GM21786 (cell line): ENCODE results near the gene KLRD1.
"Not testable (repeated sequence)": the region's sequence is repeated elsewhere in the genome, so short reads cannot be mapped to it uniquely, and the experiment has no call there.

Experiments
- ATAC-seq: cut with Tn5 transposase; IDR thresholded peaks from one replicate; pipeline ENCODE4 v1.9.1; 2021; ENCODE audit not compliant: unreplicated experiment

KLRD1 gene

GRCh38 chr12:10368206-10369171 is 60.8 kb downstream of the KLRD1 start:
- no peak for ATAC-seq

DNA sequence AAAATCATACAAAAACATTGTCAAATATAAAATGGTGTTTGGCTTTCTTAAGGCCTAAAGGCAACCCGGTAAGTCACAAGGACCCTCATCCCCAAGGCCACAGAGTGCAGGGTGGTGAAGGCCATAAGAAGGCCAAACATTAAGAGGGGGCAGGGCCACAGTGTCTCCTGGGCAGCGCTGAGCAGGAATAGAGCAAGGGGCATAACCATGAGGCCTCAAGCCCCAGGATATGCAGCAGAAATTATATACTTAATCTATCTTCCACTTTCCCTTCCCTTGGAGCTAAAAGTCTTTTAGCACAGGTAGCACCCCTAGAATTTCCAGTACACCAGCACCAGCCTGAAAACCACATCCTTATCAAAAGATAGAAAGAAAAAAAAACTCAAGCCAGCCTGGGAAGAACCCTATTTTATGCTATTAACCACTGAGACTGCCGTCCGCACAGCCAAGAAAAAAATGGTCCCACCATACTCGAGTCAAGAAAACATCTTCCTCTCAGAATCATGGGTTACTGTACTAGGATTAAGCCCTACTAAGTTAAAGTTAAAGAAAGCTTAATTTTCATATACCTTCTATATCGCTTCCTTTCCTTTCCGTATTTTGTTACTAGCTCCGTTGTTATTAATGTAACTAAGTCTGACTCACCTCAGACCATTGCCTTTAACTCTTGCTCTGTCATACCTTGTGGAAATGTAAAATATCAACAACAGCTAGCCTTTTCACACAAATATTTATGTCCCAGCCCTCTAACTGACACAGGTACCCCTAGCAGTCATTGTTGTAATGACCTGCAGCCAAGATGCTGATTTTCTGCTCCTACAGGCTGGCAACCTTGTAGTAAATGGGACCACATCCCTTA is 62.1 kb downstream of the KLRD1 start:
- no peak for ATAC-seq

DNA sequence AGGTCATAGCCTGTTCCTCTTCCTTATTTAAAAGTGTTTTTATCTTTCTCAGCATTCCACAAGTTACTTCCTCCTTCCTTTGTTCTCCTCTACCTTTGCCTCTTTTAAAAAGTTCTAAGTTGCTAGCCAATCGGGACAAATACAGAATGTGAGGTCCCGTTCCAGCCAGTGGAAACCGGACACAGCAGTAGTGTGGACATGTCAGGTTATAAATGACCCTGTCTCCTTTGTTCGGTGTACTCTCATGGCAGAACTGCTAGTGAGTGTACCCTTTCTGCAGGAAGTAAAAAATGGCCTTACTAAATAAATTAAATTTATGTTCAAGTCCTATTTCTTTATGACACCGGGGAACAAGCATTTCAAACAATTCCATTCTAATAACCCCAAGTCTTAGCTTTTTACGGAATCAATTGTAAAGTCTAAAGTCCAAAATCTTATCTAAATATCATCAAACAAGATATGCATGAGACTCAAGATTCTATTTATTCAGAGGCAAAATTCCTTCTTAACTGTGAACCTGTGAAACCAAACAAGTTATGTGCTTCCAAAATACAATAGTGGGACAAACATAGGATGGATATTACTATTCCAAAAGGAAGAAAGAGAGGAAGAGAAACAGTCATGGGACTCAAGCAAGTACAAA is 64.3 kb downstream of the KLRD1 start:
- ATAC-seq, result not testable (repeated sequence)

DNA sequence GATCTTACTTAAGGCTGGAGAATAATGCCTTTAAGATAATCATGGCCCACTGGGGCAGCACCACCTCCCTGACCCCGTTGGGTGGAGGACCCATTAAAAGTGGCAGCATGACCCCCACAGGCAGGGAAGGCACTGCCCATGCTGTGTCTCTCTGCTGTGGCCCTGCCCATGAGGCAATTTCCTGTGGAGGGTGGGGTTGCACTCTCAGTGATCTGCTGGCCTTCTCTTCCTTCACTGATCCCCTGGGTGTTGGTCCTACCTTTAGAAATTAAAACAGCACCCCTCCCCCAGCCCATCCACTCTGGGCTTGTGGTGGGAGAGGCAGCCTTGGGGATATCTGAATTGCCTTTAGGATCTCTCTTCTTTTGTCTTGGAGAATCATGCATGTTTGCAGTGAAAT is 64.9 kb downstream of the KLRD1 start:
- ATAC-seq, result no peak

- no peak for ATAC-seq
These were observed 67.0 kb downstream of the KLRD1 start for GRCh38 chr12:10374624-10375018.

DNA sequence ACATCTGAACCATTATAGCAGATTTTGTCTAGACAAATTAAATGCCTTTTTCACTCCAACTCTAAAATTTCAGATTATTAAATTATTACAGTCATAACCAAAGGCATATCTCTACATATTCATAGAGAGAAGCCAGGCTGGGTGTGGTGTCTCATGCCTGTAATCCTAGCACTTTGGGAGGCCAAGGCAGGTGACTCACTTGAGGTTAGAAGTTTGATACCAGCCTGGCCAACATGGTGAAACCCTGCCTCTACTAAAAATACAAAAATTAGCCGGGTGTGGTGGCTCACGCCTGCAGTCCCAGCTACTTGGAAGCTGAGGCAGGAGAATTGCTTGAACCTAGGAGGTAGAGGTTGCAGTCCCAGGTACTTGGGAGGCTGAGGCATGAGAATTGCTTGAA is 71.1 kb downstream of the KLRD1 start:
- not testable (repeated sequence) for ATAC-seq
